ENCODE results near the gene RSRC1. TPM values are rescaled to one million over a fixed set of nuclear protein-coding genes. Genes with fewer than 3 reads are reported as not detected.

The RSRC1 gene
- total RNA-seq, 1 experiment from 2014 or later = 37.9 TPM

- no peak overlapping the region for H2BK15ac ChIP-seq (ENCODE audit: low read depth, low read length)
- H3K9me3 ChIP-seq (ENCODE audit: control insufficient read depth, low read depth, low read length) = no peaks in the 10 kb centered on the region
- Mint-ChIP-seq H3K36me3 (ENCODE audit: insufficient read depth in 1 of 3, low read depth in 3 of 3) (peaks cover 0 to 5% (median 0%) of the 10 kb centered on the region in 3 experiments; a peak in 1 of 7 replicates), H3K27ac (no peak overlapping the region), H3K4me1 (peaks cover 12 to 13% of the 10 kb centered on the region in 2 experiments), H3K4me3 (no peak overlapping the region), H3K27me3 (ENCODE audit: low read depth) (no peaks in the 10 kb centered on the region), H3K9me3 (no peaks in the 10 kb centered on the region; a peak in 1 of 5 replicates)
- WGBS (ENCODE audit: extremely low coverage, insufficient read length, low lambda C conversion rate) = no CpG with 5 or more reads among the region's 1 CpG
- no peak overlapping the region for H3K27ac ChIP-seq (ENCODE audit: insufficient read length, low read depth, low read length)
- no peak overlapping the region for H3K18ac ChIP-seq (ENCODE audit: insufficient read length, low read depth, low read length)
- no peak overlapping the region for H3K23ac ChIP-seq (ENCODE audit: insufficient read length, low read depth, low read length)
- H2BK5ac ChIP-seq (ENCODE audit: insufficient read length, low read length) = no peak overlapping the region
- no peak overlapping the region for H4K8ac ChIP-seq (replicated peaks; ENCODE audit: insufficient read length, low read depth, low read length)
- no peak overlapping the region for H2BK12ac ChIP-seq (ENCODE audit: insufficient read length, low read depth, low read length)
- DNase-seq = no peak
- H3K23me2 ChIP-seq (ENCODE audit: insufficient read length, low read depth, low read length, poor library complexity, severe bottlenecking) = no peaks in the 10 kb centered on the region
- no peak overlapping the region for H4K91ac ChIP-seq (ENCODE audit: insufficient read length, low read depth, low read length)
- no peak overlapping the region for H2BK120ac ChIP-seq (ENCODE audit: low read depth, low read length, poor library complexity, severe bottlenecking)
- no peaks in the 10 kb centered on the region for H4K20me1 ChIP-seq (ENCODE audit: control insufficient read depth, insufficient read depth, insufficient read length)
- no peaks in the 10 kb centered on the region for H3K79me2 ChIP-seq (ENCODE audit: insufficient read depth, low read length)
- no peaks in the 10 kb centered on the region for H3K27me3 ChIP-seq (ENCODE audit: insufficient read depth, low read length)
- no peak overlapping the region for H3K14ac ChIP-seq (ENCODE audit: insufficient read depth, low read length)
- H3K4me1 ChIP-seq (ENCODE audit: insufficient read depth, low read length) = peaks cover 2% of the 10 kb centered on the region
- no peak overlapping the region for H2AFZ ChIP-seq (ENCODE audit: low read length)
- TF ChIP-seq, protein P1, sequence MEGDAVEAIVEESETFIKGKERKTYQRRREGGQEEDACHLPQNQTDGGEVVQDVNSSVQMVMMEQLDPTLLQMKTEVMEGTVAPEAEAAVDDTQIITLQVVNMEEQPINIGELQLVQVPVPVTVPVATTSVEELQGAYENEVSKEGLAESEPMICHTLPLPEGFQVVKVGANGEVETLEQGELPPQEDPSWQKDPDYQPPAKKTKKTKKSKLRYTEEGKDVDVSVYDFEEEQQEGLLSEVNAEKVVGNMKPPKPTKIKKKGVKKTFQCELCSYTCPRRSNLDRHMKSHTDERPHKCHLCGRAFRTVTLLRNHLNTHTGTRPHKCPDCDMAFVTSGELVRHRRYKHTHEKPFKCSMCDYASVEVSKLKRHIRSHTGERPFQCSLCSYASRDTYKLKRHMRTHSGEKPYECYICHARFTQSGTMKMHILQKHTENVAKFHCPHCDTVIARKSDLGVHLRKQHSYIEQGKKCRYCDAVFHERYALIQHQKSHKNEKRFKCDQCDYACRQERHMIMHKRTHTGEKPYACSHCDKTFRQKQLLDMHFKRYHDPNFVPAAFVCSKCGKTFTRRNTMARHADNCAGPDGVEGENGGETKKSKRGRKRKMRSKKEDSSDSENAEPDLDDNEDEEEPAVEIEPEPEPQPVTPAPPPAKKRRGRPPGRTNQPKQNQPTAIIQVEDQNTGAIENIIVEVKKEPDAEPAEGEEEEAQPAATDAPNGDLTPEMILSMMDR (conservative IDR thresholded peaks at IDR 0.05) = no peak
- H3K79me1 ChIP-seq (ENCODE audit: insufficient read depth, low read depth, low read length, poor library complexity, severe bottlenecking) = no peaks in the 10 kb centered on the region
- H2AK5ac ChIP-seq (ENCODE audit: insufficient read length, low read length) = no peak overlapping the region
- H4K5ac ChIP-seq (ENCODE audit: insufficient read length, low read depth, low read length) = no peak overlapping the region
- H3T11ph ChIP-seq (ENCODE audit: low read length) = no peak overlapping the region
- no peak overlapping the region for H3K4me2 ChIP-seq (ENCODE audit: insufficient read depth, insufficient read length, low read length)
- H3K9ac ChIP-seq (ENCODE audit: extremely low read depth, insufficient read length, low read length) = no peak overlapping the region
- no peak overlapping the region for H3K56ac ChIP-seq (ENCODE audit: insufficient read length, low read depth, low read length)
- H2BK20ac ChIP-seq (ENCODE audit: low read depth, low read length, poor library complexity, severe bottlenecking) = no peak overlapping the region
- H3K4ac ChIP-seq (ENCODE audit: low read depth, low read length) = no peak overlapping the region
These were observed 163.8 kb downstream of the RSRC1 start for GRCh38 chr3:158273656-158274055.
